IPS-11a (cell line): ENCODE data around the gene ACVR1.
"Not testable (repeated sequence)": the region's sequence is repeated elsewhere in the genome, so short reads cannot be mapped to it uniquely, and the experiment has no call there.

ENCODE experiments used
- H3K4me3 ChIP-seq: one replicate; pipeline ENCODE4 v1.5.1; 2013; ENCODE audit warnings: low read depth, low read length, control low read depth

The ACVR1 gene

DNA sequence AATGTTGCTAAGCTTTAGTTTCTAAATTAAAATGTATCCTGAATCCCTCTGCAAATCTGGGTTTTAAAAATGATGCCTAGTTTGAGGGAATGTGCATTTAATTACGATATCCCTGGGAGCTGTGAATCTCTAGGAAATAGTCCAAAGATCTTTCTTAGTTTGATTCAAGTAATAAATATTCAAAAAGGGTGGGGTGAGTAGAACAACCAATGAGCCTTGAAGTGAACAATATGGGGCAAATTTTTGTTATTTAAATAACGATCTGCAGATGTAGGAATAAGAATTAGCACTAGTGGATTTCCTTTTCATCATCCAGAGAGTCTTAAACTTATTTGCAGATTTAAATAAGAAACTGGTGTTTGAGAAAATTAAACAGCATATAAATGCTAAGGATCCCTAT is 106.3 kb downstream of the ACVR1 start:
- H3K4me3 ChIP-seq = no peak overlapping the region

- no peak overlapping the region for H3K4me3 ChIP-seq
These were observed 111.7 kb downstream of the ACVR1 start for GRCh38 chr2:157764386-157764785.

DNA sequence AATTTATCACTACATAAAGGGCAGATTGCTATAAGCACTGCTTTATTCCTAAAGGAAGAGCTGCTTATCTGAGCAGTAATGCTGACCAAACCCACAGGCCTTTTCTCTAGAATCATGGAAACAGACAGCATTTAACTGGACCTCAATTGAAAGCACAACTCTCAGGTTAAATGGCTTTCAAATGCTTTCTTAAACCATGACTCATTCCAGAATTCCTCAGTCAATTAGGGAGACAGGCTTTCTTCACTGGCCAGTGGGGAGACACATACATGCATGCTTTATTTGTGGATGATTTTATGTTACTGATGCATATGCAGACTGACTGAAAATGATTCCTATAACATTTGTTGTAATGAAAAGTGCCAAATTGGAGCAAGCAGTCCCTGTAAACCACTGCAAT is 114.6 kb downstream of the ACVR1 start:
- H3K4me3 ChIP-seq = no peak overlapping the region

DNA sequence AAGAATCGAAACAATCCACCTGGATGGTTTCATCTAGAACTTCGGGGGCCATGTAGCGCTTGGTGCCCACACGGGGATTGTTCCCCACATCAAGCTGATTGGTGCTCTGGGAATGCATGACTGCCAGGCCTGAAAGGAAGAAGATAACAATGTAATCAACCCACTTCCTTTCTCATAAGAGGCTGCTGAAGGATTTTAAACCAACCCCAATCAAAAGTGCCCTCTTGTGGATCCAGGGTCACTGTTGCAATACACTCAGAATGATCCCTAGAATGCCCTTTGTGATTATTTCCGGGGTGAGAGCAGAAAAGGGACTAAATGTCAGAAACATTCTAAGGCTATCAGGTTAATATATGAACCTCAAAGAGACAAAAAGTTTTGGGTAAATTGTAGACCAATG is 115.2 kb downstream of the ACVR1 start:
- no peak overlapping the region for H3K4me3 ChIP-seq

DNA sequence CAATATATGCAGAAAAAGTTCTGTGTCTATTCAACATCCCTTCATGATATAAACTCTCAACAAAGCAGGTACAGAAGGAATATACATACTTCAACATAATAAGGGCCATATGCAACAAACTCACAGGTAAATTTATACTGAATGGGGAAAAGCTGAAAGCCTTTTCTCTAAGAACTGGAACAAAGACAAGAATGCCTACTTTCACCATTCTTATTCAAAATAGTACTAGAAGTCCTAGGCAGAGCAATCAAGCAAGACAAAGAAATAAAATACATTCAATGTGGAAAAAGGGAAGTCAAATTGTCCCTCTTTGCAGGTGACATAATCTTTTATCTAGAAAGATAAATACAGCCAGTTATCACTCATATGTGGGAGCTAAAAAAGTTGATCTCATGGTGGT is 116.3 kb downstream of the ACVR1 start:
- H3K4me3 ChIP-seq = no peak overlapping the region

DNA sequence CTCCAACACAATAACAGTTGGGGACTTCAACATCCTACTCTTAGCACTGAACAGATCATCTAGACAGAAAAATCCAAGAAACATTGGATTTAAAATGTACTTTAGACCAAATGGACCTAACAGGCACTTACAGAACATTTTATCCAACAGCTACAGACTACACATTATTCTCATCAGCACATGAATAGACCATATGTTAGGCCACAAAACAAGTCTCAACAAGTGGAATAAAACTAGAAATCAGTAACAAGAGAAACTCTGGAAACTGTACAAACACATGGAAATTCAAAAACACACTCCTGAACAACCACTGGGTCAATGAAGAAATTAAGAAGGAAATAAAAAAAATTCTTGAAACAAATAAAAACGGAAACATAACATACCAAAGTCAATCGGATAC is 117.5 kb downstream of the ACVR1 start:
- no peak overlapping the region for H3K4me3 ChIP-seq

DNA sequence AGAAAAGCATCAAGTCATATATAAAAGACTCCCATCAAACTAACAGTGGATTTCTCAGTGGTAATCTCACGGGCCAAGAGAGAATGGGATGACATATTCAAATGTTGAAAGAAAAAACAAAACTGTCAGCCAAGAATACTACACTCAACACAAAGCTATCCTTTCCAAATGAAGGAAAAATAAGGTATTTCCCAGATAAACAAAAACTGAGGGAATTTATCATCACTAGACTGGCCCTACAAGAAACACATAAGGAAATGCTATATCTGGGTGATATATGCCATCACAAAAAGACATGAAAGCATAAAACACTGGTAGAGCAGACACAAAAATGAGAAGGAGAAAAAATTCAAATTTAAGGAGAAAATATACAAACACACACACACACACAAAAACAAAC is 118.6 kb downstream of the ACVR1 start:
- no peak overlapping the region for H3K4me3 ChIP-seq

DNA sequence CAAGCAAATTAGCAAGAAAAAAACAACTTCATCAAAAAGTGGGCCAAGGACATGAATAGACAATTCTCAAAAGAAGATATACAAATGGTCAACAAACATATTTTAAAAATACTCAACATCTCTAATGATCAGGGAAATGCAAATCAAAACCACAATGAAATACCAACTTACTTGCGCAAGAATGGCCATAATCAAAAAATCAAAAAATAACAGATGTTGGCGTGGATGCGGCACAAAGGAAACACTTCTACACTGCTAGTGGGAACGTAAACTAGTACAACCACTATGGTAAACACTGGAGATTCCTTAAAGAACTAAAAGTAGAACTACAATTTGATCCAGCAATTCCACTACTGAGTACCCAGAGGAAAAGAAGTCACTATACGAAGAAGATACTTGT is 119.7 kb downstream of the ACVR1 start:
- H3K4me3 ChIP-seq = not testable (repeated sequence)

- no peak overlapping the region for H3K4me3 ChIP-seq
These were observed 124.6 kb downstream of the ACVR1 start for GRCh38 chr2:157751462-157752058.

DNA sequence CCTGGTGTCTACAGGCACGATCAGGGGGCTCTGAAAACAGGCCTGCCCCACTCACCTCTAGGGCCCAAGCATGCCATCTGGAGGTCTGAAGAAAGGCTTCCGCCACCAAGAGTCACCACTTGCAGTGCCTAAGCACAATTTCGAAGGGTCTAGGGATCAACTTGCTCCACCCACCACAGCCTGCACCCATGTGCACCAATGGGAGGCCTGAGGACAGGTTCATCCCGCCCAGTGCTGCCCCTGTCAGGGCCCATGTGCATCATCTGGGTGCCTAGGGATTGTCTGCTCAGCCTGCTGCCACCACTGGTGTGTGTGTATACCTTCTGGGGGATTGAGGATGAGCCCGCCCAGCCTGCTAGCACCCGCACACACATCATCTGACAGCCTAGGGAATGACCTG is 126.4 kb downstream of the ACVR1 start:
- H3K4me3 ChIP-seq = no peak overlapping the region

DNA sequence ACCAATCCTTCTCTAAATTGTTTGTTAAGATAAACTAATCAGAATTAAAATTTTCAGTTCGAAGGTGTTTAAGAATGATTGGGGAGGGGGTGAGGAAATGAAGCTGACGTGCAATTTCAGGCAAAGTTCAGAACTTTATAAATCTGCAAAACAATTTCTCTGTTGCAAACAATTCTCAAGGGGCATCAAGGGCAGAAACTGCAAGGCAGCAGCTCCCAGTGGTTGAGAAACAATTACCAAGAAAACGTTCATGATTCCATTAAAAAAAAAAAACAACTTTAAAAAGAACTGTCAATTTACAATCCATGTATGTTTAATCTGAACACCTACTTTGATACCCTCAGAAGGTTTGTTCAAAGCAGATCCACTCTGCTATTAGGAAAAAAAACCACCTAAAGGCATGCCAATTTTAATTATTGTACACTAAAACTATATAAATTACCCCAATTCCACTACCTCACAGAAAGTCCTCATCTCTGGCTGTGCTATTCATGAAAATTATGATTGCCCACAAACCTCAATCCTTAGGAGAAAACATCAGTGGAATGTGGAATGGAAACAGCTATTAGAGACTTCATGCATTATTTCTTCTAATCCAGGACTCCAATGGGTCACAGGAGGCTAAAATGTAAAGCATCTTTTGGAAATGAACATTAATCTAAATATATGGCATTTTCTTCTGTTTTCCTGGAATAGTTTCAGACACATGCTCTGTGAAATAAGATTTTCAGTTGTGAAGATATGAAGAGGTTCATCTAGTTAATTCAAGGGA is 127.6 kb downstream of the ACVR1 start:
- no peak overlapping the region for H3K4me3 ChIP-seq

- no peak overlapping the region for H3K4me3 ChIP-seq
These were observed 128.3 kb downstream of the ACVR1 start for GRCh38 chr2:157747695-157748370.

DNA sequence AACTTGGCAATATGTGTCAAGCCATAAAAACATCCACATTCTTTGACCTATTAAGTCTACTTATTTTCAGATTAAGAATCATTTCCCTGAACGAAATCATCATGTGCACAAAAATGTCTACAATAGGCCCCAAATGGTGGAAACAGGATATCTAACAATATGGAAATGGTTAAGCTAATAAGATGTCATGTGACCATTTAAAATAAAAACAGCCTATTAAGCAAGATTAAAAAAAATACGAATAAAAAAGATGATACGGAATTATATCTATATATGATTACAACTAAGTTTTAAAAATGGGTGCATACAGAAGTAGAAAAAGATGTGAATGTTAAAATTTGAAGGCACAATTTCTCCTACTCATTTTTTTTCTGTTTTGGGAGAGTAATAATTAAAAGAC is 128.8 kb downstream of the ACVR1 start:
- H3K4me3 ChIP-seq = no peak overlapping the region

DNA sequence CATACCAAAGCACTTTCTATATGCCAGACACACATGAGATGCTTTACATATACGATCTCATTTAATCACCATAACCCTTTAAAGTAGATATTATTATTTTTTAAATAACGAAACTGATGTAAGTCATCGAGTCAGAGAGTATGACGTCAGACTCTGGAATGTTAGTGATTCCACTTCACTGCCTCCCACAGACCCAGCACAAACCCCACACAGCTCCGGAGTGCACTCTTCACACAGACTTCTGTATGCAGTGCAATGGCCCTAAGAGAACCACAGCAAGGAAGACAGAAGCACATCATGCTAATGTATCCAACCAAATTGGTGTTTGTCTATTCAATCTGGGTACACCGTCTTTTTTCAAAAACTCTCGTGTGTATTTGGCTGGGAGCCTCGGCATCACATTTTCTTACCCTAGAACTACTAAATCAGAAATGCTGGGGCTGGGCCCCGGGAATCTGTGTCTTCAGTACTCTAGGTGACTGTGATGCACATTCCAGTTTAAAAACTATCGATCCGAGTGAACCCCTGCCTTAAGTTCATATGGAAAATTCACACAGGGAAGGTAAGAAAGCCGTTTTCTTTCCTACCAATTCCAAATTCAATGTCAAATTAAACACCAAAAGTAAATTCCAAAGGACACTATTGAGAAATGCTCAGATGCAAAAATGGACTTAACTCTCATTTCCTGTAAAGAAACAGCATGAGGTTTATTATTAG is 129.7 kb downstream of the ACVR1 start:
- no peak overlapping the region for H3K4me3 ChIP-seq

DNA sequence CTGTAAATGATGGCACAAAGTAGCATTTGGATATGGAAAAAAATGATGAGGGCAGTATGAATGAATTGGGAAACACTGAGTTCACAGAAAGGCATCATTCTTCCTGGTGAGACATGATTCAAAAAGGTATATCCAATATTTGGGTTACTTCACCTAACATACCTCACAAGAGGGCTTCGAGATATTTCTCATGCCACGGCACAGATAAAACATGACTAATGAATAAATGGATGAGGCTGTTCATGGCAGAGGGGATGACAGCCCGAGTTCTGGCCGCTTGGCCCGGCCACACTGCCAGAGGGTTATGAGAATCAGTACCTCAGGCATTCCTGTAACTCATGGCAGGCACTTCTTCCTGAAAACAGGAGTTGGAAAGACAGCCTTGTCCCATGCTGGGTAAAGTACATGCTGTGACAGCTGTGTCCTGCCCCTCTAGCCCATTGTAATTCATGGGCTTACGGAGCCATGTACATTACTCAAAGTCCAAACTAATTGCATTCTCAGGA is 131.5 kb downstream of the ACVR1 start:
- H3K4me3 ChIP-seq = no peak overlapping the region

DNA sequence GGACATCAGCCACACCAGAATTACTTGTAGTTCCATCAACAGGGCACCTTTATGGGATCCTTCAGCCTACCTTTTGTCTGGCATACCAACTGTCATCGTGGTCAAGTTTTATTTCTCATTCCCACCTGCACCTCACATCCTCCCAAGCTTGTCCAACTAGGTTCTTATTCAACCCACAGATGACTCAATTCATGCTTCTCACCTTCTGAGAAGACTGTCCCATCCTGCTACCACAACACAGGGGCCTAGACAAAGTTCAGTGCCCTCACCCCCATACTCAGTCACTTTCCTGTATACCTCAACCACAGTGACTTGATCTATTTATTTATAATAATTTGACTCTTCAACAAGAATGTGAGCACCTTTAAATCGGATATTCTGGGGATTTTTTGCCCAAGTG is 133.1 kb downstream of the ACVR1 start:
- no peak overlapping the region for H3K4me3 ChIP-seq

DNA sequence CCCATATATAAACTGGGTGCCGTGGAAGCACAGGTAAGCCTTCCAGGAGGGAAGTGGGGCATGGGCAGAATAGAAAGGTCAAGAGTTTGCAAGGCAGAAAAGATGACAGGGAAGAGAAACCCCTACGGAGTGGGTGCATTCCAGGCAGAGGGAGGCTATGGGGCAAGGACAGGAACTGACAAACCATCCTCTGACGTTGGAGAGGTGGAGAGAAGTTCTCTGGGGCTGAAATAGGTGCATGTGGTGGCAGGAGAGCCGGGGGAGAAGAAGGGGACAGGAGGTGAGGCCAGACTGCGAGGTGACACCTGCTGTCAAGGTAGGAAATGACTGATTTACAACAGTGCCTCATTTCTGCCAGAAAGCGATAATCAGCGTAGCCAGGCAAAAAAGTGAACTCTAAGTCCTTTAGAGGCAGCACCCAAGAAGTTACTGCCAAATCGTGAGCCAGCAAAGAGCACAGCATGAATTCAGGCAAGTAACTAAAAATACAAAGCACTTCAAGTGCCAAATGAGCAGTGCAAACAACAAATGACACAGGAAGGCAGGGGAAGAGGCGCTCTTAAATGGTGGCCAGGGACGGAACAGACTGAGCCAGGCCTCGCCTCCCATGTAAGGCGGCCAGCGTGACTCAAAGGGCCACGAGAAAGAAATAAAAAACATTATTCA is 134.2 kb downstream of the ACVR1 start:
- H3K4me3 ChIP-seq = no peak overlapping the region

DNA sequence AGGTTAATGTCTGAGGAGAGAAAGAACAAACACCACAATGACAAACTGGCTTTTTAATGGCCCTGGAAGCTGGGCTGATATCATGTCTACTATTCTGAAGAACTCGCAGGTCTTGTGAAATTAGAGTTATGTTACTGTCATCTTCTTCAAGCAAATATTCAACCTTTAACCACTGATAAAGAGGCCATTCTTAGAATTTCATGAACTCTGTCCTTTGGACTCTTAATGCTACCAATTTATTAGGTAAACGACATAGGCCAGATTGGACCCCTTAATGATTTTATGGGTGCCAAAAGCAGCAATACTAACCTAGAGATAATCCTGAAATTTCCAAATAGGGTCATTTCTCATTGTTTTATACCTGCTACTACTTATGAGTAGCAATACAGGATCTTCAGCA is 138.5 kb downstream of the ACVR1 start:
- H3K4me3 ChIP-seq = no peak overlapping the region

GRCh38 chr2:157735532-157735931 is 140.6 kb downstream of the ACVR1 start:
- H3K4me3 ChIP-seq = no peak overlapping the region

DNA sequence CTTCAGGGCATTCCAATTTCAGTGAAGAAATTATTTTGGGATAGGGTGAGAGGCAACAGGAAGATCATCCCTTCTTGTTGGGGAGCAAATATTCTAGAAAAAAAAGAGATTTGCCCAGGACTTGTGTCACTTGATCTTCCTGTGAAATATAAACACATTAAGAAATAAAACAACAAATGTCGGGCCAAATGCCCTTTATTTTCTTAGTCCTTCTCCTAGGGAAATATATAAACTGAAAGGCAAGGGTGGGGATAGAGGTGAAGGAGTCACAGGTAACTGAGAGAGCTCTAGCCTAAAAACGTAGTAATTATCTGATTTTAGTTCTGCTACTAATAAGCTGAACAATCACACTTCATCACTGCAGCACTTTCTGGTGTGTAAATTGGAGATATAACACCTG is 142.9 kb downstream of the ACVR1 start:
- H3K4me3 ChIP-seq = no peak overlapping the region

DNA sequence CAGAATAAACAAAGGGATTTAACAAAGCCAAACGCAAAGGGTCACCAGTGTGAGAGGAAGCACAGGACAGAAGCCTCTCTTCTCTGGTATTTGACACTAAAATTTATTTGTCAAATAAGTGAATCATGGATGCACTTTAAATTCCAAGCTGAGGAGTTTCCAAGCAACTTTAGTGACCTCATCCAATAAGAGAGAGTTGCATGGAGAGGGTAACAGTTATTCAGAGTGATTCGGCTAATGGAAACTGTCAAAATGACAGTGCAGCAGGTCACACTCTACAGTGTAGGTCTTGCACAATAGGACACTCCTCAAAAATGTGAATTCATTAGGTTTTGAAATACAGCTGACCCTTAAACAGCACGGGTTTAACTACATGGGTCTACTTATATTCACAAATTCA is 143.5 kb downstream of the ACVR1 start:
- no peak overlapping the region for H3K4me3 ChIP-seq
